H1 (cell line): ENCODE results near the gene SERPINB12. TPM values are rescaled to one million over a fixed set of nuclear protein-coding genes. Genes with fewer than 3 reads are reported as not detected.

ENCODE experiments used
- CTCF ChIA-PET: fragments of 300-600 bp; sonication (Branson Sonifier 250); formaldehyde crosslinking; loops from one replicate; lab custom pipeline; 2021; ENCODE audit not compliant: partially characterized antibody; lab: Charles Lee
- POLR2A ChIA-PET: fragments of 300-600 bp; sonication (Branson Sonifier 250); formaldehyde crosslinking; loops from one replicate; lab custom pipeline; 2021; ENCODE audit warnings: inconsistent platforms; ENCODE audit not compliant: partially characterized antibody; lab: Charles Lee
- DNase-seq, 2 experiments: peaks; one replicate each; pipeline versions ENCODE4 v3.0.0 to v3.0.0-alpha.2; 2010 to 2022; ENCODE audit warnings: low spot score in 2 of 2, low read depth in 1 of 2, mixed read lengths in 1 of 2
- FAIRE-seq: peaks from 2 replicates; lab custom pipeline; 2011; peaks lifted over from hg19 to GRCh38; lab: Jason Lieb, UNC
- H2AFZ ChIP-seq: 2 replicates; pipeline ENCODE4 v1.8.1; 2012; ENCODE audit warnings: low read length, inconsistent platforms
- H2AK5ac ChIP-seq: 2 replicates; pipeline ENCODE4 v1.6.1; 2013; ENCODE audit warnings: low read depth, low read length
- H2BK120ac ChIP-seq: replicated peaks from 2 replicates; pipeline ENCODE3; 2013; ENCODE audit warnings: low read depth, low read length, inconsistent platforms
- H2BK12ac ChIP-seq: 2 replicates; pipeline ENCODE4 v1.6.1; 2013; ENCODE audit warnings: low read depth, low read length
- H2BK15ac ChIP-seq: 2 replicates; pipeline ENCODE4 v1.6.1; 2013; ENCODE audit warnings: low read length
- H2BK20ac ChIP-seq: 2 replicates; pipeline ENCODE4 v1.6.1; 2013; ENCODE audit warnings: low read length
- H2BK5ac ChIP-seq: 2 replicates; pipeline ENCODE4 v1.6.1; 2013; ENCODE audit warnings: low read depth, low read length
- H3K14ac ChIP-seq: 2 replicates; pipeline ENCODE4 v1.6.1; 2013; ENCODE audit warnings: inconsistent platforms; ENCODE audit not compliant: insufficient read length
- H3K18ac ChIP-seq: 2 replicates; pipeline ENCODE4 v1.6.1; 2013; ENCODE audit warnings: low read length; ENCODE audit errors: extremely low read depth
- H3K23ac ChIP-seq: 2 replicates; pipeline ENCODE4 v1.6.1; 2013; ENCODE audit warnings: inconsistent platforms; ENCODE audit not compliant: insufficient read length
- H3K23me2 ChIP-seq: 2 replicates; pipeline ENCODE4 v1.6.1; 2013; ENCODE audit warnings: low read depth, low read length
- H3K27ac ChIP-seq: 2 replicates; pipeline ENCODE4 v1.6.1; 2011; ENCODE audit warnings: low read depth, low read length, inconsistent platforms
- H3K27me3 ChIP-seq, 4 experiments: replicated peaks in 1 of 4; 1 replicate in 1 of 4; 2 replicates in 3 of 4; pipeline versions ENCODE4 v1.6.1 to v1.8.1; 2011 to 2013; ENCODE audit warnings: low read length in 3 of 4, mild to moderate bottlenecking in 3 of 4, inconsistent platforms in 2 of 4, mixed read lengths in 2 of 4, moderate library complexity in 1 of 4; ENCODE audit not compliant: control insufficient read depth in 3 of 4, insufficient read depth in 3 of 4; ENCODE audit errors: extremely low read depth in 1 of 4
- H3K36me3 ChIP-seq, 4 experiments: 2 replicates each; pipeline versions ENCODE4 v1.6.1 to v1.8.1; 2011 to 2013; ENCODE audit warnings: mild to moderate bottlenecking in 4 of 4, low read length in 3 of 4, moderate library complexity in 2 of 4, control low read depth in 1 of 4, inconsistent platforms in 1 of 4; ENCODE audit not compliant: insufficient read depth in 4 of 4, control insufficient read depth in 2 of 4
- H3K4ac ChIP-seq: replicated peaks from 2 replicates; pipeline ENCODE3; 2013; ENCODE audit warnings: low read length, low read depth, mixed read lengths, inconsistent platforms; ENCODE audit not compliant: insufficient read length
- H3K4me1 ChIP-seq, 4 experiments: replicated peaks in 1 of 4; 1 replicate in 1 of 4; 2 replicates in 3 of 4; pipeline versions ENCODE4 v1.6.1 to v1.8.1; 2011 to 2013; ENCODE audit warnings: low read length in 3 of 4, inconsistent platforms in 2 of 4, mixed read lengths in 1 of 4; ENCODE audit not compliant: insufficient read depth in 4 of 4, control insufficient read depth in 3 of 4
- H3K4me2 ChIP-seq, 2 experiments: 2 replicates each; pipeline versions ENCODE4 v1.6.1 to v1.8.1; 2011 to 2013; ENCODE audit warnings: low read depth in 2 of 2, low read length in 2 of 2, control low read depth in 1 of 2, inconsistent platforms in 1 of 2, mild to moderate bottlenecking in 1 of 2; ENCODE audit not compliant: insufficient read depth in 1 of 2
- H3K4me3 ChIP-seq, 4 experiments: fragments of 200-600, 300-600 bp in 1 of 4; sonication (generic), shearing (Covaris generic), sonication (Bioruptor Twin) in 1 of 4; 2 replicates each; pipeline versions ENCODE4 v1.5.1 to v1.8.1; 2011 to 2016; ENCODE audit warnings: low read length in 4 of 4, low read depth in 3 of 4, control low read depth in 2 of 4, inconsistent platforms in 2 of 4, mild to moderate bottlenecking in 2 of 4, mixed read lengths in 1 of 4, moderate library complexity in 1 of 4; ENCODE audit not compliant: insufficient read depth in 2 of 4; ENCODE audit errors: extremely low read depth in 1 of 4
- H3K56ac ChIP-seq: replicated peaks from 2 replicates; pipeline ENCODE3; 2013; ENCODE audit warnings: low read depth, mild to moderate bottlenecking, mixed read lengths, low read length, inconsistent platforms; ENCODE audit not compliant: insufficient read length
- H3K79me1 ChIP-seq: 2 replicates; pipeline ENCODE4 v1.6.1; 2013; ENCODE audit warnings: low read depth, low read length, control low read depth
- H3K79me2 ChIP-seq, 2 experiments: 2 replicates each; pipeline versions ENCODE4 v1.6.1 to v1.8.1; 2012 to 2013; ENCODE audit warnings: low read length in 2 of 2, mild to moderate bottlenecking in 2 of 2, inconsistent platforms in 1 of 2; ENCODE audit not compliant: insufficient read depth in 2 of 2, control insufficient read depth in 1 of 2
- H3K9ac ChIP-seq, 4 experiments: replicated peaks in 1 of 4; 1 replicate in 1 of 4; 2 replicates in 3 of 4; pipeline versions ENCODE4 v1.6.1 to v1.8.1; 2011 to 2013; ENCODE audit warnings: low read depth in 3 of 4, low read length in 3 of 4, control low read depth in 2 of 4, mild to moderate bottlenecking in 2 of 4, moderate library complexity in 2 of 4, inconsistent platforms in 1 of 4; ENCODE audit errors: extremely low read depth in 1 of 4
- H3K9me3 ChIP-seq, 2 experiments: 2 replicates each; pipeline versions ENCODE4 v1.6.1 to v1.8.1; 2012 to 2013; ENCODE audit warnings: mild to moderate bottlenecking in 2 of 2, moderate library complexity in 2 of 2, control low read depth in 1 of 2, inconsistent platforms in 1 of 2, low read depth in 1 of 2, low read length in 1 of 2, mixed read lengths in 1 of 2; ENCODE audit not compliant: insufficient read depth in 2 of 2
- H4K20me1 ChIP-seq, 2 experiments: replicated peaks in 1 of 2; 2 replicates each; pipeline versions ENCODE3 to v1.8.1; 2011 to 2013; ENCODE audit warnings: inconsistent platforms in 2 of 2, low read length in 2 of 2, mild to moderate bottlenecking in 1 of 2; ENCODE audit not compliant: insufficient read depth in 2 of 2, control insufficient read depth in 1 of 2
- H4K5ac ChIP-seq: 2 replicates; pipeline ENCODE4 v1.6.1; 2013; ENCODE audit warnings: low read length, low read depth, mixed read lengths, inconsistent platforms; ENCODE audit not compliant: insufficient read length
- H4K8ac ChIP-seq: 2 replicates; pipeline ENCODE4 v1.8.0; 2013; ENCODE audit warnings: mild to moderate bottlenecking, moderate library complexity, low read length, inconsistent platforms; ENCODE audit not compliant: insufficient read depth; ENCODE audit errors: extremely low read depth
- H4K91ac ChIP-seq: replicated peaks from 2 replicates; pipeline ENCODE3; 2013; ENCODE audit warnings: low read length, mixed read lengths, inconsistent platforms; ENCODE audit not compliant: insufficient read length
- NRF1 ChIP-seq: IDR thresholded peaks from 2 replicates; pipeline ENCODE4 v1.6.1; 2011; ENCODE audit warnings: mild to moderate bottlenecking, low read depth, low read length, improper control_type of control experiment
- POLR2A ChIP-seq, 2 experiments: IDR thresholded peaks; 1 replicate in 1 of 2; 2 replicates in 1 of 2; pipeline ENCODE4 v1.6.1; 2011; ENCODE audit warnings: low read depth in 2 of 2, low read length in 2 of 2, mild to moderate bottlenecking in 2 of 2; ENCODE audit errors: control extremely low read depth in 1 of 2
- SP4 ChIP-seq: IDR thresholded peaks from 2 replicates; pipeline ENCODE4 v1.6.1; 2012; ENCODE audit warnings: low read length, inconsistent platforms
- WGBS, 2 experiments: shearing (Covaris generic) in 1 of 2; methylation state at CpG; one replicate each; pipeline versions ENCODE4 v1.1.6 to v1.1.7; 2013 to 2015; ENCODE audit warnings: low lambda C conversion rate in 2 of 2, mixed read lengths in 2 of 2, inconsistent platforms in 1 of 2, low coverage in 1 of 2, missing lambda C conversion rate in 1 of 2; ENCODE audit not compliant: insufficient replicate concordance in 2 of 2, insufficient coverage in 1 of 2, insufficient read length in 1 of 2; ENCODE audit errors: extremely low coverage in 1 of 2, missing lambda C conversion rate in 1 of 2; 5-methylcytosine and 5-hydroxymethylcytosine counted together
- polyA plus RNA-seq, 7 experiments: library from polyadenylated mRNA; depleted of rRNA in 3 of 7; stranded (reverse) in 5 of 7; unstranded in 2 of 7; fragments of >200 nt in 5 of 7; fragments of 200-250 nt in 2 of 7; gene quantifications; 1 replicate in 5 of 7; 2 replicates in 1 of 7; 4 replicates in 1 of 7; pipeline versions ENCODE4 v1.2.1 to v1.2.3, GENCODE V29; 2011 to 2013; ENCODE audit warnings: missing spikeins in 2 of 7, mixed read lengths in 2 of 7
- total RNA-seq: library from RNA; stranded (reverse); fragmentation: NEBNext Ultra II Directional; extraction: Animal tissue kit (Norgen Biotek cat#: 25700); gene quantifications from 2 replicates; pipeline ENCODE4 v1.2.1, GENCODE V29; 2021

The SERPINB12 gene
- total and polyA plus RNA-seq, 2 of the 8 experiments (the other 6 are each of a cell fraction or from before 2014, with no cell fraction given) = not detected

GRCh38 chr18:63567825-63568224, 25.7 kb downstream of the SERPINB12 start:
- Histone ChIP-seq H2BK20ac (no peak overlapping the region), H4K20me1 (no peaks in the 10 kb centered on the region), H2BK15ac (no peak overlapping the region), H3K27ac (no peak overlapping the region), H2BK12ac (no peak overlapping the region), H3K4me1 (no peaks in the 10 kb centered on the region; a peak in 1 of 7 replicates), H3K4me2 (no peak overlapping the region), H3K4ac (no peak overlapping the region), H2AK5ac (no peak overlapping the region), H3K9me3 (no peaks in the 10 kb centered on the region), H3K79me1 (no peaks in the 10 kb centered on the region), H3K9ac (no peak overlapping the region), H2BK120ac (no peak overlapping the region), H3K23me2 (no peaks in the 10 kb centered on the region), H3K4me3 (no peak overlapping the region), H3K18ac (no peak overlapping the region), H2AFZ (no peak overlapping the region), H2BK5ac (no peak overlapping the region), H4K8ac (no peak overlapping the region), H3K56ac (no peak overlapping the region), H3K14ac (no peak overlapping the region), H3K27me3 (no peaks in the 10 kb centered on the region), H4K91ac (no peak overlapping the region), H4K5ac (no peak overlapping the region), H3K79me2 (no peaks in the 10 kb centered on the region), H3K23ac (no peak overlapping the region), H3K36me3 (no peaks in the 10 kb centered on the region)
- DNase-seq = no peak
- POLR2A ChIA-PET = no interaction called here
- CTCF ChIA-PET = interaction anchor here (0.7 to 9.2 kb wide), 9 partner anchors 10 to 216 kb away, joined by 3 to 107 read pairs (median 4); no protein-coding TSS in a partner anchor
- FAIRE-seq = no peak
- WGBS, 2 experiments = 80% methylated on average over 7 of the region's 9 CpGs; no CpG with 5 or more reads in 1 of the 2 experiments
- TF ChIP-seq NRF1 (no peak), POLR2A (IDR thresholded peaks at IDR 0.05; ENCODE audit: control extremely low read depth in 1 of 2, low read depth in 2 of 2, low read length in 2 of 2) (no peak), SP4 (no peak)
